WTC11 (cell line): ENCODE data around the gene PAPSS1. TPM values are rescaled to one million over a fixed set of nuclear protein-coding genes. Genes with fewer than 3 reads are reported as not detected.

Experiments used
- ATAC-seq: fragments of 200-7000 bp; cut with Tn5 transposase; 2 replicates; pipeline ENCODE4 v1.10.0; 2021; ENCODE audit warnings: mild to moderate bottlenecking, moderate library complexity
- CTCF ChIA-PET: fragments of 300-600 bp; sonication (Branson Sonifier 250); formaldehyde crosslinking; loops from one replicate; lab custom pipeline; 2021; ENCODE audit warnings: antibody characterized with exemption; lab: Charles Lee
- POLR2A ChIA-PET: fragments of 350-600 bp; sonication (Branson Sonifier 250); formaldehyde crosslinking; loops from one replicate; lab custom pipeline; 2021; ENCODE audit warnings: antibody characterized with exemption; lab: Charles Lee
- DNase-seq: peaks from one replicate; pipeline ENCODE4 v3.0.0; 2021; ENCODE audit warnings: low spot score
- H3K27ac Mint-ChIP-seq: 2 replicates; pipeline ENCODE4 v1.8.0; 2021; ENCODE audit warnings: mixed read lengths
- H3K27me3 Mint-ChIP-seq: 2 replicates; pipeline ENCODE4 v1.8.0; 2021; ENCODE audit warnings: low read depth, mild to moderate bottlenecking, moderate library complexity, mixed read lengths
- H3K36me3 Mint-ChIP-seq: 2 replicates; pipeline ENCODE4 v1.8.0; 2021; ENCODE audit warnings: mixed read lengths
- H3K4me1 Mint-ChIP-seq: 2 replicates; pipeline ENCODE4 v1.8.0; 2022; ENCODE audit warnings: mixed read lengths
- H3K4me3 Mint-ChIP-seq: 2 replicates; pipeline ENCODE4 v1.8.0; 2021; ENCODE audit warnings: mild to moderate bottlenecking, moderate library complexity, mixed read lengths
- H3K9me3 Mint-ChIP-seq: 2 replicates; pipeline ENCODE4 v1.8.0; 2021; ENCODE audit warnings: mixed read lengths
- AFF4 ChIP-seq: sonication (generic); formaldehyde crosslinking; IDR thresholded peaks from 2 replicates; pipeline ENCODE4 v1.8.1; 2023; ENCODE audit warnings: mild to moderate bottlenecking, missing genetic modification reagents, borderline replicate concordance
- AR ChIP-seq: fragments of 250-450 bp; sonication (Bioruptor Pico); IDR thresholded peaks from 2 replicates; pipeline ENCODE4 v1.9.0; 2021; ENCODE audit warnings: mild to moderate bottlenecking
- CBFB ChIP-seq: sonication (generic); formaldehyde crosslinking; IDR thresholded peaks from 2 replicates; pipeline ENCODE4 v1.8.1; 2022; ENCODE audit warnings: mild to moderate bottlenecking, low read depth, missing genetic modification reagents
- CREB1 ChIP-seq: sonication (generic); formaldehyde crosslinking; IDR thresholded peaks from 2 replicates; pipeline ENCODE4 v1.8.0; 2023; ENCODE audit warnings: mild to moderate bottlenecking, missing genetic modification reagents
- ESRRA ChIP-seq: sonication (generic); formaldehyde crosslinking; IDR thresholded peaks from 2 replicates; pipeline ENCODE4 v1.8.1; 2022; ENCODE audit warnings: mild to moderate bottlenecking, missing genetic modification reagents, borderline replicate concordance
- FOXK1 ChIP-seq: sonication (generic); formaldehyde crosslinking; IDR thresholded peaks from 2 replicates; pipeline ENCODE4 v1.8.0; 2022; ENCODE audit warnings: mild to moderate bottlenecking, moderate library complexity, missing genetic modification reagents
- MYBL2 ChIP-seq: sonication (generic); formaldehyde crosslinking; IDR thresholded peaks from 2 replicates; pipeline ENCODE4 v1.8.1; 2023; ENCODE audit warnings: mild to moderate bottlenecking, moderate library complexity, missing genetic modification reagents
- NFYB ChIP-seq: sonication (generic); formaldehyde crosslinking; conservative IDR thresholded peaks from 2 replicates; pipeline ENCODE4 v1.8.0; 2022; ENCODE audit warnings: low read depth, missing genetic modification reagents
- RORB ChIP-seq: fragments of 250-450 bp; sonication (Bioruptor Pico); IDR thresholded peaks from 2 replicates; pipeline ENCODE4 v1.9.0; 2021; ENCODE audit warnings: mild to moderate bottlenecking
- SMAD3 ChIP-seq: sonication (generic); formaldehyde crosslinking; IDR thresholded peaks from 2 replicates; pipeline ENCODE4 v1.8.0; 2022; ENCODE audit warnings: missing genetic modification reagents, mild to moderate bottlenecking, borderline replicate concordance
- SP1 ChIP-seq: sonication (generic); formaldehyde crosslinking; conservative IDR thresholded peaks from 2 replicates; pipeline ENCODE4 v1.8.1; 2022; ENCODE audit warnings: missing genetic modification reagents
- TCF7 ChIP-seq: sonication (generic); formaldehyde crosslinking; IDR thresholded peaks from 2 replicates; pipeline ENCODE4 v1.8.0; 2022; ENCODE audit warnings: mild to moderate bottlenecking, low read depth, missing genetic modification reagents, moderate library complexity
- TP53 ChIP-seq: sonication (generic); formaldehyde crosslinking; IDR thresholded peaks from 2 replicates; pipeline ENCODE4 v1.8.1; 2023; ENCODE audit warnings: mild to moderate bottlenecking, missing genetic modification reagents
- ZNF232 ChIP-seq: sonication (generic); formaldehyde crosslinking; IDR thresholded peaks from 2 replicates; pipeline ENCODE4 v1.8.0; 2022; ENCODE audit warnings: mild to moderate bottlenecking, missing genetic modification reagents
- ZNF396 ChIP-seq: fragments of 250-450 bp; sonication (Bioruptor Pico); IDR thresholded peaks from 2 replicates; pipeline ENCODE4 v1.8.0; 2021; ENCODE audit warnings: mild to moderate bottlenecking, moderate library complexity, borderline replicate concordance
- ZNF416 ChIP-seq: fragments of 250-450 bp; sonication (Bioruptor Pico); IDR thresholded peaks from 2 replicates; pipeline ENCODE4 v1.9.0; 2021; ENCODE audit warnings: mild to moderate bottlenecking, inconsistent platforms
- ZNF423 ChIP-seq: fragments of 250-450 bp; sonication (Bioruptor Pico); IDR thresholded peaks from 2 replicates; pipeline ENCODE4 v2.1.2; 2022; ENCODE audit warnings: mild to moderate bottlenecking, moderate library complexity
- total RNA-seq: library from RNA; stranded (reverse); gene quantifications from 3 replicates; pipeline ENCODE4 v1.2.3, GENCODE V29; 2021
- TF ChIP-seq, protein P1 (sequence below): fragments of 250-450 bp; sonication (Bioruptor Pico); IDR thresholded peaks from 2 replicates; pipeline ENCODE4 v1.8.0; 2021; ENCODE audit warnings: mild to moderate bottlenecking
- TF ChIP-seq, protein P2 (sequence below): sonication (generic); formaldehyde crosslinking; IDR thresholded peaks from 2 replicates; pipeline ENCODE4 v1.8.1; 2022; ENCODE audit warnings: mild to moderate bottlenecking, moderate library complexity, missing genetic modification reagents
- TF ChIP-seq, protein P3 (sequence below): sonication (generic); formaldehyde crosslinking; IDR thresholded peaks from 2 replicates; pipeline ENCODE4 v1.8.1; 2023; ENCODE audit warnings: mild to moderate bottlenecking, missing genetic modification reagents

PAPSS1 gene
- total RNA-seq, 1 experiment from 2014 or later = 62.9 TPM

GRCh38 chr4:107736037-107736436 lies 16.0 kb upstream of the PAPSS1 start (continued):
- no peak for TF ChIP-seq MYBL2 (CRISPR knock-in tag)
- TF ChIP-seq AR = no peak
- TF ChIP-seq, all 79 proteins: peak for 0

GRCh38 chr4:107734120-107734519 lies 14.1 kb upstream of the PAPSS1 start:
- Mint-ChIP-seq H3K4me1 (peaks cover 21% of the 10 kb centered on the region), H3K27me3 (peaks cover 51% of the 10 kb centered on the region), H3K4me3 (no peak overlapping the region), H3K27ac (no peak overlapping the region)
- CTCF ChIA-PET = interaction anchor here (1.0 to 1.9 kb wide), 3 partner anchors 13 to 209 kb away, joined by 3 to 9 read pairs (median 4); partner anchors contain the start of gene PAPSS1
- DNase-seq = peak; percentile 38
- peak; percentile 84 for ATAC-seq
- TF ChIP-seq FOXK1 (no peak), CREB1 (no peak), ZNF423 (CRISPR knock-in tag) (no peak), ESRRA (no peak), AFF4 (CRISPR knock-in tag) (no peak), ZNF232 (CRISPR knock-in tag) (no peak), SP1 (CRISPR knock-in tag) (no peak), TP53 (CRISPR knock-in tag) (no peak), NFYB (CRISPR knock-in tag) (no peak), TCF7 (CRISPR knock-in tag) (no peak), RORB (CRISPR knock-in tag) (no peak), CBFB (no peak), SMAD3 (no peak), ZNF416 (CRISPR knock-in tag) (no peak), ZNF396 (CRISPR knock-in tag) (no peak)
- TF ChIP-seq, protein P1, sequence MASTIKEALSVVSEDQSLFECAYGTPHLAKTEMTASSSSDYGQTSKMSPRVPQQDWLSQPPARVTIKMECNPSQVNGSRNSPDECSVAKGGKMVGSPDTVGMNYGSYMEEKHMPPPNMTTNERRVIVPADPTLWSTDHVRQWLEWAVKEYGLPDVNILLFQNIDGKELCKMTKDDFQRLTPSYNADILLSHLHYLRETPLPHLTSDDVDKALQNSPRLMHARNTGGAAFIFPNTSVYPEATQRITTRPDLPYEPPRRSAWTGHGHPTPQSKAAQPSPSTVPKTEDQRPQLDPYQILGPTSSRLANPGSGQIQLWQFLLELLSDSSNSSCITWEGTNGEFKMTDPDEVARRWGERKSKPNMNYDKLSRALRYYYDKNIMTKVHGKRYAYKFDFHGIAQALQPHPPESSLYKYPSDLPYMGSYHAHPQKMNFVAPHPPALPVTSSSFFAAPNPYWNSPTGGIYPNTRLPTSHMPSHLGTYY (CRISPR knock-in tag) = no peak
- TF ChIP-seq, protein P2, sequence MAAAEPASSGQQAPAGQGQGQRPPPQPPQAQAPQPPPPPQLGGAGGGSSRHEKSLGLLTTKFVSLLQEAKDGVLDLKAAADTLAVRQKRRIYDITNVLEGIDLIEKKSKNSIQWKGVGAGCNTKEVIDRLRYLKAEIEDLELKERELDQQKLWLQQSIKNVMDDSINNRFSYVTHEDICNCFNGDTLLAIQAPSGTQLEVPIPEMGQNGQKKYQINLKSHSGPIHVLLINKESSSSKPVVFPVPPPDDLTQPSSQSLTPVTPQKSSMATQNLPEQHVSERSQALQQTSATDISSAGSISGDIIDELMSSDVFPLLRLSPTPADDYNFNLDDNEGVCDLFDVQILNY (CRISPR knock-in tag) = no peak
- TF ChIP-seq, protein P3, sequence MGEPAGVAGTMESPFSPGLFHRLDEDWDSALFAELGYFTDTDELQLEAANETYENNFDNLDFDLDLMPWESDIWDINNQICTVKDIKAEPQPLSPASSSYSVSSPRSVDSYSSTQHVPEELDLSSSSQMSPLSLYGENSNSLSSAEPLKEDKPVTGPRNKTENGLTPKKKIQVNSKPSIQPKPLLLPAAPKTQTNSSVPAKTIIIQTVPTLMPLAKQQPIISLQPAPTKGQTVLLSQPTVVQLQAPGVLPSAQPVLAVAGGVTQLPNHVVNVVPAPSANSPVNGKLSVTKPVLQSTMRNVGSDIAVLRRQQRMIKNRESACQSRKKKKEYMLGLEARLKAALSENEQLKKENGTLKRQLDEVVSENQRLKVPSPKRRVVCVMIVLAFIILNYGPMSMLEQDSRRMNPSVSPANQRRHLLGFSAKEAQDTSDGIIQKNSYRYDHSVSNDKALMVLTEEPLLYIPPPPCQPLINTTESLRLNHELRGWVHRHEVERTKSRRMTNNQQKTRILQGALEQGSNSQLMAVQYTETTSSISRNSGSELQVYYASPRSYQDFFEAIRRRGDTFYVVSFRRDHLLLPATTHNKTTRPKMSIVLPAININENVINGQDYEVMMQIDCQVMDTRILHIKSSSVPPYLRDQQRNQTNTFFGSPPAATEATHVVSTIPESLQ (CRISPR knock-in tag) = no peak
- TF ChIP-seq, all 79 proteins: peak for 0
- Mint-ChIP-seq H3K36me3 (no peaks in the 10 kb centered on the region), H3K9me3 (no peaks in the 10 kb centered on the region)
- POLR2A ChIA-PET = interaction anchor here (1.4 kb wide), 1 partner anchor 14 kb away, joined by 3 read pairs; the partner anchor contains the start of gene PAPSS1
